NCI-H345 treated with DMSO at 0.1 percent for 48 hours (cell line): Measurements from ENCODE around the gene NCAPD3.
"Not testable (repeated sequence)": the region's sequence is repeated elsewhere in the genome, so short reads cannot be mapped to it uniquely, and the experiment has no call there.

ENCODE experiments used
- DNase-seq: peaks from one replicate; lab custom pipeline; 2025; ENCODE audit not compliant: unreplicated experiment; lab: John Stamatoyannopoulos, UW

Gene NCAPD3, protein sequence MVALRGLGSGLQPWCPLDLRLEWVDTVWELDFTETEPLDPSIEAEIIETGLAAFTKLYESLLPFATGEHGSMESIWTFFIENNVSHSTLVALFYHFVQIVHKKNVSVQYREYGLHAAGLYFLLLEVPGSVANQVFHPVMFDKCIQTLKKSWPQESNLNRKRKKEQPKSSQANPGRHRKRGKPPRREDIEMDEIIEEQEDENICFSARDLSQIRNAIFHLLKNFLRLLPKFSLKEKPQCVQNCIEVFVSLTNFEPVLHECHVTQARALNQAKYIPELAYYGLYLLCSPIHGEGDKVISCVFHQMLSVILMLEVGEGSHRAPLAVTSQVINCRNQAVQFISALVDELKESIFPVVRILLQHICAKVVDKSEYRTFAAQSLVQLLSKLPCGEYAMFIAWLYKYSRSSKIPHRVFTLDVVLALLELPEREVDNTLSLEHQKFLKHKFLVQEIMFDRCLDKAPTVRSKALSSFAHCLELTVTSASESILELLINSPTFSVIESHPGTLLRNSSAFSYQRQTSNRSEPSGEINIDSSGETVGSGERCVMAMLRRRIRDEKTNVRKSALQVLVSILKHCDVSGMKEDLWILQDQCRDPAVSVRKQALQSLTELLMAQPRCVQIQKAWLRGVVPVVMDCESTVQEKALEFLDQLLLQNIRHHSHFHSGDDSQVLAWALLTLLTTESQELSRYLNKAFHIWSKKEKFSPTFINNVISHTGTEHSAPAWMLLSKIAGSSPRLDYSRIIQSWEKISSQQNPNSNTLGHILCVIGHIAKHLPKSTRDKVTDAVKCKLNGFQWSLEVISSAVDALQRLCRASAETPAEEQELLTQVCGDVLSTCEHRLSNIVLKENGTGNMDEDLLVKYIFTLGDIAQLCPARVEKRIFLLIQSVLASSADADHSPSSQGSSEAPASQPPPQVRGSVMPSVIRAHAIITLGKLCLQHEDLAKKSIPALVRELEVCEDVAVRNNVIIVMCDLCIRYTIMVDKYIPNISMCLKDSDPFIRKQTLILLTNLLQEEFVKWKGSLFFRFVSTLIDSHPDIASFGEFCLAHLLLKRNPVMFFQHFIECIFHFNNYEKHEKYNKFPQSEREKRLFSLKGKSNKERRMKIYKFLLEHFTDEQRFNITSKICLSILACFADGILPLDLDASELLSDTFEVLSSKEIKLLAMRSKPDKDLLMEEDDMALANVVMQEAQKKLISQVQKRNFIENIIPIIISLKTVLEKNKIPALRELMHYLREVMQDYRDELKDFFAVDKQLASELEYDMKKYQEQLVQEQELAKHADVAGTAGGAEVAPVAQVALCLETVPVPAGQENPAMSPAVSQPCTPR (N-terminal part only)

DNA sequence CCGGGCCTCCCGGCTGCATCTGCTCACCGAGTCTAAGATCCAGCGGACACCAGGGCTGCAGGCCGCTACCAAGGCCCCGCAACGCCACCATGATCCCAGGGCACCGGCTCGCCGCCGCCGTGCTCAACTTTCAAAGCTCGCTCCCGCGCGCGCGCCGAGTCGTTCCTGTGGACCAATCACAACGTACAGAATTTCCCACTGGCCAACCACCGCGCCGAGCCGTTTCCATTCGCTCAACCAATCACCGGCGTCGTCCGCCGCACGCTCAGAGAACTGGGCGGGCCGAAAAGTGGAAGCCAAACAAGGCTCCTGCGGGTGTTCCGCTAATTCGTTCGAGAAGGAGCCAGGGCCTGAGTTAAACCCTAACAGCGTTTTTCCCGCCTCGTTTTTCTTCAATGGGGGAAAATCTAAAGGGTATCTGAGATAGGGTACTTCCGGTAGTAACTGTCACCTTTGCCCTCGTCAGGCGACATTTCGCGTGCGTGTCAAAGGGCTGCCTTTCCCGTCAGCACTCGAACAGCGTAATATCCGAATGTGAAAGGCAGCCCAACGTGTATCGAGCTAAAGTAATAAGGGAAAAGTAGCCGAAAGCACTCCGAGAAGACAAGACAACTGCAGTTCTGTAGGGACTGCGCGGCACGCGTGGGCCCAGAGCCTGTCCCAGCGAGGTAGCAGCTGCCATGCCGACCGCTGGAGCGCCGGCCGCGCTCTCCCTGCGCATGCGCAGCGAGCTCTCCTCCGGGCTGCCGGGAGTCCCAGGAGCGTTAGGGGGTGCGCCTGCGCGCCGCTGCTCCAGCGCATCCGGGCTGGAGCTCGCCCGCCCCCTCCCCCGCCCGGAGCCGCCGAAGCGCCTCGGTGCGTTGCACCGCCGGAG, at the start of gene NCAPD3, which contains the start of gene VPS26B:
NCAPD3 (minus strand) TSS at position 132 of the 874 bp plus-strand sequence; CDS start at position 91, 41 bp downstream.
VPS26B (plus strand) TSS at position 836 of the 874 bp plus-strand sequence. CDS start 452 bp downstream, outside the sequence.
- peak; percentile 94 for DNase-seq

GRCh38 chr11:134273317-134273712, 49.5 kb upstream of the NCAPD3 start:
- DNase-seq, result peak; percentile 58

DNA sequence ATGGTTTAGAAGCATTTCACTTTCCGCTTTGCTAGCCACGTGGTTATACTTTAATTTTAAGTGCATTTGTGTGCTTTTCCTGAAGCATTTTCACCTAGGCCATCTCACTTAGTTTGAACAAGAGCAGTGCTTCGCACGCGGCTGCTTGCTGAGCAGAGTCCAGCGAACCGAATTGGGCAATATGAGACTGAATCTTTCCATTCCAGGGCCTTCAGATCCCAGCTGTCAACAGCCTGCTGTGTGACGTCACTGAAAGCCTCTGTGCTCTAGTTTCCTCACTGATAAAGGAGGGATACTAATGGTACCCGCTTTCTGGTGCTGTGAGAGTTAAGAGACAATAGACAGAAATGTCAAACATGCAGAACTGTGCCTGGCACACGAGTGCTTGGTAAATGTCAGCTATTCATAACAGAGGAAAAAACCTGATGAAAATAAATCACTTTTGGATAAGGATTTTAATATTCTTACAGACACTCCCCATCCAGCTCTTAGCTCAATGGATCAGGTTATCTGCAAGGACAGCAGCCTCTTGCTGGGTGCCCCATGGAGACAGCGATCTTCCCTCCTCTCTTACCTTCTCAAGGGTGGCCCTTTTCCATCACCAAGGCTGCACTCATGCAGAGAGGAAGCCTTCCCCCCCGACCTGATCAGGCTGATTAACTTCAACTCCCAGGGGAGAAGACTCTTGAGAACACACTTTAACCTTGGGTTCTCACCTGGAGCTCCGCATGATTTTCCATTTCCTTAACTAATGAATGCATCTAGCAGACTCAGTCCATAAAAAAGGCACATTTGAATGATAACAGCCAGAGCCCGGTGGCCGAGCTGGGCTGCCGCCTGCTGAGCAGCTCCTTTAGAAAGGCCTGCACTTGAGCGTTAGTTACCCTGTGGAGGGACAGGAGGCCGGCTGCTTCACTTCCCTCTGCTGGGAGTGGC, 48.9 kb upstream of the NCAPD3 start:
- DNase-seq, result peak; percentile 58

GRCh38 chr11:134271978-134272377, 48.2 kb upstream of the NCAPD3 start:
- no peak for DNase-seq

DNA sequence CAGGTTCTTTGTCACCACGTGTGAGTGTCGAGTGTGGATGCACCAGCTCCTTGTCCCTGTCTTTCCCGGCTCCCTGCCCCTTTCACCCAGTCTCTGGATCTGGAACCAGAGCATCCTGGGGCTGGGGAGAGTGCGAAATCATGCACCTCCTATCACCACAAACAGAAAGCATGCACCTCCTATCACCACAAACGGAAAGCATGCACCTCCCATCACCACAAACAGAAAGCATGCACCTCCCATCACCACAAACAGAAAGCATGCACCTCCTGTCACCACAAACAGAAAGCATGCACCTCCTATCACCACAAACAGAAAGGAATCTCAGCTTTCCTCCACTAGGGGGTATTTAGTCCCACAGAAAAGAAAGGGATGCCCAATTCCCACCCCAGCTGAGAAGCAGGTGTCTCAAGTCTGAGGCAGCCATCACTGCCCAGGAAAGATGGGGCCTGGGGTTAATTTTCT, 46.5 kb upstream of the NCAPD3 start:
- peak; percentile 10 for DNase-seq

- no peak for DNase-seq
Measured at GRCh38 chr11:134267966-134268365, 44.2 kb upstream of the NCAPD3 start.

GRCh38 chr11:134267461-134267860, 43.7 kb upstream of the NCAPD3 start:
- DNase-seq, result no peak

DNA sequence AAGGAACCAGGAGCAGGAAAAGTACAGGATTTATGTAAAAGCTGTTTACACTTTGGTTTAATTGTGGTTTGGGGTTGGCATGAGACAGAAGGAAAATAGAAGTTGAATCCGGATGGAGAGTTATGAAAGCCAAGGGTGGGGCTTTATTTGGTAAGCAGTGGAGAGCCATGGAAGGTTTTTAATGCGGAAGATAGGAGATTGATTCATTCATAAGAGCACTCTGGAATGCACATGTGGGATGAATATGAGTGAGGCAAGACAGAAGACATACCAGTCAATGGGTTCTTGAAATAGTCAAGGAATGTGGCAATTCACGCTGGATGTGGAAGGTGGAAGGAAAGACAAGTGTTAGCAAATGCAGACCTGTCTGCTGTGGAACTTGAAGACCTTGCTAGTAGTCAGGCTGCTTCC, 43.1 kb upstream of the NCAPD3 start:
- no peak for DNase-seq

DNA sequence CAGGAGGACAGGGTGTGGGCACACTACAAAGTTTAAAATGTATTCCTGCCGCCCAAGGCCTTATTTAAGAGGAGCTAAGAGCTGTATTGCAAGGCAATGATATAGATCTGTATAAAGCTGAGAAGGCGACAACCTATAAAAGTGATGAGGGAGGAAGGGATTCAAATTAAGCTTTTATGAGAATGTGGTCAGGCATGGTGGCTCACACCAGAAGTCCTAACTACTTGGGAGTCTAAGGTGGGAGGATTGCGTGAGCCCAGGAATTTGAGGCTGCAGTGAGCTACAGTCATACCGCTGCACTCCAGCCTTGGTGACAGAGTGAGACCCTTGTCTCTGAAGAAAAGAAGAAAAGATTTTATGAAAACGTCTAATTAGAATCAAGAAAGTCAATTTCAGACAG, 42.7 kb upstream of the NCAPD3 start:
- no peak for DNase-seq

- no peak for DNase-seq
Measured at GRCh38 chr11:134264966-134265764, 41.4 kb upstream of the NCAPD3 start.

DNA sequence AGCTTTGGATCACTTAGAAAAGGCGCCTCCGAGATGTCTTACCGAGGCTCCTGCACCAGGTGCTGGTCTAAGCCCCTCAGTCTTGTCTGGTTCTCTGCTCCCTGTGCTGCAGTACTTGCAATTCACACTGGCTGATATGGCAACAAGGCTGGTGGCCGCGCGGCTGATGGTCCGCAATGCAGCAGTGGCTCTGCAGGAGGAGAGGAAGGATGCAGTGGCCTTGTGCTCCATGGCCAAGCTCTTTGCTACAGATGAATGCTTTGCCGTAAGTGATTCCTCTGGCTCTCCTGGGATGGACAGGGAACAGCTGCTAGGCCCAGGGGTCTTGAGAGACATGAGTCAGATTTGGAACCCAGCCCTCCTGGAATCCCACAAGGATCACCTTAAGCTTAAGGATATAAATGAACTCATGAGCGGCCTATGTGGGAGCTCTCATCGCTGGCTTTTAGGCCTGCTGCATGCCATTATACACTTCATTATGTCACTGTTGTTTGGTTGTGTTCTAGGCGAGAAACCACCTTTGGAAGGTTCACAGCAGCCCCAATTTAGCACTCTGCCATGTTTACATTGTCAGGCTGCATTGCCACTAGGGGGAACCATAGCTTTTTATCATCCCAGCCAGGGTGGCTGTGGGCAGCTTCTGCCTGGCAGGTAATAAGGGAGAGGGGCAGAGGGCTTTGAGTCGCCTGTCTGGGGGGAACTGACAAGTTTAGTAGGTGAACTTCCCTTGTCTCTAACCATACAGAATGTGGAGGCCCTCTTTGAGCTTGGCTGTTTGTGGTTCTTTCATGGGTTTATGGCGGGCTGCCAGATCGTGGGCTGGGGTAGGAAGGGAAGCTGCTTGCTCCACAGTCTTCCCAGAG, 38.1 kb upstream of the NCAPD3 start:
- DNase-seq, result no peak

DNA sequence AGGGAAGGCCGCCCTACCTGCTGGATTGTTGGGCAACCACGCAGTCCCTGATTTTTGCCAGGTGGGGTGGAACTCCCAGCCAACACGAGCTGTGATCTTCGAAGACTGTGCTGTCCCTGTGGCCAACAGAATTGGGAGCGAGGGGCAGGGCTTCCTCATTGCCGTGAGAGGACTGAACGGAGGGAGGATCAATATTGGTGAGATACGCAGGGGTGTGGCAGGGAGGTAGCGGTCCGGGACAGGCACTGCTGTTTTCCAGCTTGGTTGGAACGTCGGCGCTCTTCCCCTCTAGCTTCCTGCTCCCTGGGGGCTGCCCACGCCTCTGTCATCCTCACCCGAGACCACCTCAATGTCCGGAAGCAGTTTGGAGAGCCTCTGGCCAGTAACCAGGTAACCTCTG, 37.2 kb upstream of the NCAPD3 start:
- no peak for DNase-seq

GRCh38 chr11:134260503-134260902, 36.7 kb upstream of the NCAPD3 start:
- DNase-seq, result no peak

GRCh38 chr11:134258577-134258976, 34.8 kb upstream of the NCAPD3 start:
- no peak for DNase-seq

DNA sequence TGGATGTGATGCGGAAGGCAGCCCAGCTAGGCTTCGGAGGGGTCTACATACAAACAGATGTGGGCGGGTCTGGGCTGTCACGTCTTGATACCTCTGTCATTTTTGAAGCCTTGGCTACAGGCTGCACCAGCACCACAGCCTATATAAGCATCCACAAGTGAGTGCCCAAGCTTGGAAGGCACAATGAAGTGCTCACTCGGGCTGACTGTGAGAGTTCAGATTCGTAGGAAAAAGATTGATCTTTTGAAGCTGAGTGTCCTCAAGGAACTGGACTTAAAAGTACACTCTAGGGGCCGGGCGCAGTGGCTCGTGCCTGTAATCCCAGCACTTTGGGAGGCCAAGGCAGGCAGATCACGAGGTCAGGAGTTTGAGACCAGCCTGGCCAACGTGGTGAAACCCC, 33.3 kb upstream of the NCAPD3 start:
- no peak for DNase-seq

- not testable (repeated sequence) for DNase-seq
Measured at GRCh38 chr11:134255184-134255561, 31.4 kb upstream of the NCAPD3 start.
